HepG2 (cell line): Measurements from ENCODE around the gene SLC29A3.

Experiments
- POLR2A ChIP-seq, 2 experiments: IDR thresholded peaks; 2 replicates each; pipeline ENCODE4 v1.6.1; 2011; ENCODE audit warnings: low read depth in 2 of 2, low read length in 2 of 2, mild to moderate bottlenecking in 1 of 2, moderate library complexity in 1 of 2; ENCODE audit not compliant: insufficient read depth in 1 of 2
- ZBTB7A ChIP-seq: sonication (generic); formaldehyde crosslinking; IDR thresholded peaks from 2 replicates; pipeline ENCODE4 v1.8.0; 2022; ENCODE audit warnings: mild to moderate bottlenecking, missing genetic modification reagents
- ZNF205 ChIP-seq: IDR thresholded peaks from 2 replicates; pipeline ENCODE4 v1.6.1; 2018; ENCODE audit warnings: missing biosample characterization, missing genetic modification reagents
- ZNF282 ChIP-seq: fragments of 450-650 bp; IDR thresholded peaks from 2 replicates; pipeline ENCODE4 v1.6.1; 2018; ENCODE audit not compliant: partially characterized antibody
- TF ChIP-seq, protein P1 (sequence below): sonication (generic); formaldehyde crosslinking; IDR thresholded peaks from 2 replicates; pipeline ENCODE4 v1.5.0; 2020; ENCODE audit warnings: mild to moderate bottlenecking, missing genetic modification reagents, moderate library complexity
- TF ChIP-seq, protein P2 (sequence below): fragments of 450-650 bp; IDR thresholded peaks from 2 replicates; pipeline ENCODE4 v1.6.1; 2017; ENCODE audit warnings: mild to moderate bottlenecking

DNA sequence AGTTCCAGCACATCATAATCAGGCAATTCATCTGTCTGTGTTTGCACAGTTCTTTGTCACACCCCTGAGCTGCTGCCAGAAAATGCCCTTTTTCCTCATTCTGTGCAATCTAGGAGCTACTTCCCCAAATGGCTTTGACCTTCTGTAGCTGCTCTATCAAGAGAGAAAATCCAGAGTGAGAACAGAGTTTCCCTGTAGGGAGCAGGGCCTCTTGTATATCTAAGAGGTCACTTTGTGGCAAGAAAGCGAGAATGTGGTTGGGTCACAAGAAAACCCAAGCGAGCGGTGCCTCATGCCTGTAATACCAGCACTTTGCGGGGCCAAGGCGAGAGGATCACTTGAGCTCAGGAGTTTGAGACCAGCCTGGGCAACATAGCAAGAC, 24.3 kb downstream of the SLC29A3 start:
- TF ChIP-seq ZNF205 (CRISPR knock-in tag) = no peak
- no peak for TF ChIP-seq ZBTB7A (CRISPR knock-in tag)
- TF ChIP-seq ZNF282 = no peak
- TF ChIP-seq, protein P1, sequence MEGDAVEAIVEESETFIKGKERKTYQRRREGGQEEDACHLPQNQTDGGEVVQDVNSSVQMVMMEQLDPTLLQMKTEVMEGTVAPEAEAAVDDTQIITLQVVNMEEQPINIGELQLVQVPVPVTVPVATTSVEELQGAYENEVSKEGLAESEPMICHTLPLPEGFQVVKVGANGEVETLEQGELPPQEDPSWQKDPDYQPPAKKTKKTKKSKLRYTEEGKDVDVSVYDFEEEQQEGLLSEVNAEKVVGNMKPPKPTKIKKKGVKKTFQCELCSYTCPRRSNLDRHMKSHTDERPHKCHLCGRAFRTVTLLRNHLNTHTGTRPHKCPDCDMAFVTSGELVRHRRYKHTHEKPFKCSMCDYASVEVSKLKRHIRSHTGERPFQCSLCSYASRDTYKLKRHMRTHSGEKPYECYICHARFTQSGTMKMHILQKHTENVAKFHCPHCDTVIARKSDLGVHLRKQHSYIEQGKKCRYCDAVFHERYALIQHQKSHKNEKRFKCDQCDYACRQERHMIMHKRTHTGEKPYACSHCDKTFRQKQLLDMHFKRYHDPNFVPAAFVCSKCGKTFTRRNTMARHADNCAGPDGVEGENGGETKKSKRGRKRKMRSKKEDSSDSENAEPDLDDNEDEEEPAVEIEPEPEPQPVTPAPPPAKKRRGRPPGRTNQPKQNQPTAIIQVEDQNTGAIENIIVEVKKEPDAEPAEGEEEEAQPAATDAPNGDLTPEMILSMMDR = no peak
- no peak for TF ChIP-seq POLR2A (IDR thresholded peaks at IDR 0.05; ENCODE audit: insufficient read depth in 1 of 2, low read depth in 2 of 2, low read length in 2 of 2)
- TF ChIP-seq, protein P2, sequence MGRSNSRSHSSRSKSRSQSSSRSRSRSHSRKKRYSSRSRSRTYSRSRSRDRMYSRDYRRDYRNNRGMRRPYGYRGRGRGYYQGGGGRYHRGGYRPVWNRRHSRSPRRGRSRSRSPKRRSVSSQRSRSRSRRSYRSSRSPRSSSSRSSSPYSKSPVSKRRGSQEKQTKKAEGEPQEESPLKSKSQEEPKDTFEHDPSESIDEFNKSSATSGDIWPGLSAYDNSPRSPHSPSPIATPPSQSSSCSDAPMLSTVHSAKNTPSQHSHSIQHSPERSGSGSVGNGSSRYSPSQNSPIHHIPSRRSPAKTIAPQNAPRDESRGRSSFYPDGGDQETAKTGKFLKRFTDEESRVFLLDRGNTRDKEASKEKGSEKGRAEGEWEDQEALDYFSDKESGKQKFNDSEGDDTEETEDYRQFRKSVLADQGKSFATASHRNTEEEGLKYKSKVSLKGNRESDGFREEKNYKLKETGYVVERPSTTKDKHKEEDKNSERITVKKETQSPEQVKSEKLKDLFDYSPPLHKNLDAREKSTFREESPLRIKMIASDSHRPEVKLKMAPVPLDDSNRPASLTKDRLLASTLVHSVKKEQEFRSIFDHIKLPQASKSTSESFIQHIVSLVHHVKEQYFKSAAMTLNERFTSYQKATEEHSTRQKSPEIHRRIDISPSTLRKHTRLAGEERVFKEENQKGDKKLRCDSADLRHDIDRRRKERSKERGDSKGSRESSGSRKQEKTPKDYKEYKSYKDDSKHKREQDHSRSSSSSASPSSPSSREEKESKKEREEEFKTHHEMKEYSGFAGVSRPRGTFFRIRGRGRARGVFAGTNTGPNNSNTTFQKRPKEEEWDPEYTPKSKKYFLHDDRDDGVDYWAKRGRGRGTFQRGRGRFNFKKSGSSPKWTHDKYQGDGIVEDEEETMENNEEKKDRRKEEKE = no peak
